Activated B cell treated with CpG ODN at 0.5 μM for 24 hours (primary cell): ENCODE data around the gene FGD3. TPM values are rescaled to one million over a fixed set of nuclear protein-coding genes. Genes with fewer than 3 reads are reported as not detected.
A peak's percentile ranks its signal among the peaks of the same experiment; 100 is the strongest.

Experiments used
- ATAC-seq: fragments of 200-7000 bp; cut with Tn5 transposase; one replicate; pipeline ENCODE4 v1.10.0; 2021; ENCODE audit warnings: low read depth, mild to moderate bottlenecking, moderate library complexity
- CTCF ChIA-PET: fragments of 350-600 bp; sonication (Branson Sonifier 250); formaldehyde crosslinking; loops from one replicate; lab custom pipeline; 2021; ENCODE audit warnings: antibody characterized with exemption; lab: Charles Lee
- POLR2A ChIA-PET: fragments of 350-600 bp; sonication (Branson Sonifier 250); formaldehyde crosslinking; loops from one replicate; lab custom pipeline; 2021; ENCODE audit warnings: antibody characterized with exemption; lab: Charles Lee
- DNase-seq: peaks from one replicate; pipeline ENCODE4 v3.0.0; 2022
- H3K27ac Mint-ChIP-seq: one replicate; pipeline ENCODE4 v1.8.0; 2020; ENCODE audit warnings: mixed read lengths
- H3K27me3 Mint-ChIP-seq: one replicate; pipeline ENCODE4 v1.8.0; 2021; ENCODE audit warnings: mixed read lengths
- H3K36me3 Mint-ChIP-seq: one replicate; pipeline ENCODE4 v1.8.0; 2021; ENCODE audit warnings: low read depth, mixed read lengths
- H3K4me1 Mint-ChIP-seq: one replicate; pipeline ENCODE4 v1.8.0; 2021; ENCODE audit warnings: mixed read lengths
- H3K4me3 Mint-ChIP-seq: one replicate; pipeline ENCODE4 v1.8.0; 2020; ENCODE audit warnings: mild to moderate bottlenecking, mixed read lengths
- H3K9me3 Mint-ChIP-seq: one replicate; pipeline ENCODE4 v1.8.0; 2020; ENCODE audit warnings: mixed read lengths
- intact Hi-C: fragments of 100-400 bp; cut with micrococcal nuclease; formaldehyde crosslinking; loops from one replicate; pipeline ENCODE4 v1.15.1; 2024
- total RNA-seq: library from RNA; stranded (reverse); gene quantifications from 2 replicates; pipeline ENCODE4 v1.2.3, GENCODE V29; 2022
- TF ChIP-seq, protein P1 (sequence below): fragments of 200-600 bp; IDR thresholded peaks from one replicate; pipeline ENCODE4 v1.8.0; 2022; ENCODE audit warnings: antibody characterized with exemption, mild to moderate bottlenecking

The FGD3 gene
- total RNA-seq, 1 donor from 2014 or later = 61.9 TPM

DNA sequence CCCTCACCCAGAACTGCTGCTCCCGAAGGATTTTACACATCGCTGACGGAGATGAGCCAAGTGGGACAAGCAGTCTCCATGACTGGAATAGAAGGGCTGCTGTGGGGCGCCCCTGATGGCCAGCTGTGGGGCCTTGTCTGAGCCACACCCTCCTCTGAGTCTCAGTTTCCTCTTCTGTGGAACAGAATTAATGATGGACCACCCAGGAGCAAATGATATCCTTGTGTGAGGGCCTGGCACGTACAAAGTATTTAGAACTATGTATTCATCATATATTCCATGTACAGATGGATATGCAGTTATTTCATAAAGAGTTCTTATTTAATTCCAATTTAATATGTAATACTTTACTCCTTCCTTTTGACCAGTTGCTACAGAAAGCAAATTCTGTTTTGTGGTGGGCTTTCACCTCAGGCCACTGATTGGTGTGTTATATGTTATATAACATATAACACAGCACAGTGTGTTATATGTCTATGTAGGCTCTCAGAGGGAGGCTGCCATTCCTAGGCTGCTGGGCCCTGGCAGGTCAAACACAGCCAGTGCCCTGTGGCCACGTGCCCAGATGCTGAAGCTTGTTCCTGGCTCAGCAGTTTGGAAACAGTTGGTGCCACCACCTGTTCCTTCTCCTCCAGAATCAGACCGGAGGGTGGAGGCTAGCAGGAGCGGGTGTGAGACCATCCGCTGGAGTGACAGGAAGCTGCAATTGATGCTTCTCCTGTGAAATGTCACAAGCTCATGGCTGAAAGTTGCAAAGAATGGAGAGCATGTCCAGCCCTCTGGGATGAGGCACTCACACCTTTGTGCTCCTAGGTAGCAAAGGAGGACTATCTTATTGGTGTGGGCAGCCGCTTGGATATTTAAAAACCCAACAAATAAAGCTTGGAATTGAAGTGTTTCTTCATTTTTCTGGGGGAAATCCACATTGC, 4.4 kb upstream of the FGD3 start:
- Mint-ChIP-seq H3K27ac (no peak overlapping the region), H3K36me3 (no peaks in the 10 kb centered on the region), H3K4me3 (no peak overlapping the region), H3K9me3 (no peaks in the 10 kb centered on the region), H3K27me3 (peaks cover 25% of the 10 kb centered on the region), H3K4me1 (peaks cover 4% of the 10 kb centered on the region)
- TF ChIP-seq, protein P1, sequence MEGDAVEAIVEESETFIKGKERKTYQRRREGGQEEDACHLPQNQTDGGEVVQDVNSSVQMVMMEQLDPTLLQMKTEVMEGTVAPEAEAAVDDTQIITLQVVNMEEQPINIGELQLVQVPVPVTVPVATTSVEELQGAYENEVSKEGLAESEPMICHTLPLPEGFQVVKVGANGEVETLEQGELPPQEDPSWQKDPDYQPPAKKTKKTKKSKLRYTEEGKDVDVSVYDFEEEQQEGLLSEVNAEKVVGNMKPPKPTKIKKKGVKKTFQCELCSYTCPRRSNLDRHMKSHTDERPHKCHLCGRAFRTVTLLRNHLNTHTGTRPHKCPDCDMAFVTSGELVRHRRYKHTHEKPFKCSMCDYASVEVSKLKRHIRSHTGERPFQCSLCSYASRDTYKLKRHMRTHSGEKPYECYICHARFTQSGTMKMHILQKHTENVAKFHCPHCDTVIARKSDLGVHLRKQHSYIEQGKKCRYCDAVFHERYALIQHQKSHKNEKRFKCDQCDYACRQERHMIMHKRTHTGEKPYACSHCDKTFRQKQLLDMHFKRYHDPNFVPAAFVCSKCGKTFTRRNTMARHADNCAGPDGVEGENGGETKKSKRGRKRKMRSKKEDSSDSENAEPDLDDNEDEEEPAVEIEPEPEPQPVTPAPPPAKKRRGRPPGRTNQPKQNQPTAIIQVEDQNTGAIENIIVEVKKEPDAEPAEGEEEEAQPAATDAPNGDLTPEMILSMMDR = no peak
- ATAC-seq (no peak), DNase-seq (no peak)
- ChIA-PET CTCF (interaction anchor here (1.2 kb wide), 1 partner anchor 12 kb away, joined by 3 read pairs; no protein-coding TSS in a partner anchor), POLR2A (no interaction called here)
- intact Hi-C loops = no loop called here

- no peaks in the 10 kb centered on the region for H3K9me3 Mint-ChIP-seq
- TF ChIP-seq, protein P1 = no peak
- peaks cover 34% of the 10 kb centered on the region for H3K27me3 Mint-ChIP-seq
- DNase-seq = no peak
- ChIA-PET CTCF (no interaction called here), POLR2A (no interaction called here)
- no peaks in the 10 kb centered on the region for H3K36me3 Mint-ChIP-seq
- H3K4me3 Mint-ChIP-seq = no peak overlapping the region
- peaks cover 5% of the 10 kb centered on the region for H3K4me1 Mint-ChIP-seq
- no peak for ATAC-seq
- H3K27ac Mint-ChIP-seq = no peak overlapping the region
- intact Hi-C loops = no loop called here
Observed at GRCh38 chr9:92944921-92945320, 2.4 kb upstream of the FGD3 start.

DNA sequence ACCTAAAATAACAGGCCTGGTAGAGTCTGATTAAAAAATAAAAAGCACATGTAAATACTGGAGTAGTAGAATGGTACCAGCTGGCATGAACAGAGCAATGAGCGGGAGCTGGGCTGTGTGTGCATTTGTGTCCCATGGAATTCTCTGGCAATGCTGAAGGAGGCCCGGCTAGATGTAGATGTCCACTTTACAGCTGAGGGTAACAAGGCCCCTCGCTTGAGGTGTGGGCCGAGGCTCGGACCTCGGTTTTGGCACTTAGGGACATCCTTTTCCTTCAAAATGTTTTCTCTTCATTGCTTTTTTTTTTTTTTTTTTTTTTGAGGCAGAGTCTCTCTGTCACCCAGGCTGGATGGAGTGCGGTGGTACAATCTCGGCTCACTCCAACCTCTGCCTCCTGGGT, 1.5 kb upstream of the FGD3 start:
- intact Hi-C loops = no loop called here
- Mint-ChIP-seq H3K9me3 (no peaks in the 10 kb centered on the region), H3K4me3 (no peak overlapping the region), H3K4me1 (peaks cover 5% of the 10 kb centered on the region), H3K27me3 (peaks cover 35% of the 10 kb centered on the region), H3K27ac (no peak overlapping the region), H3K36me3 (no peaks in the 10 kb centered on the region)
- TF ChIP-seq, protein P1 = no peak
- ChIA-PET CTCF (no interaction called here), POLR2A (no interaction called here)
- no peak for DNase-seq
- no peak for ATAC-seq

GRCh38 chr9:92948038-92948534, 763 bp downstream of the FGD3 start:
- ChIA-PET POLR2A (no interaction called here), CTCF (no interaction called here)
- intact Hi-C loops = no loop called here
- H3K4me3 Mint-ChIP-seq = peak overlapping the region; percentile 70
- ATAC-seq (no peak), DNase-seq (no peak)
- peaks cover 37% of the 10 kb centered on the region for H3K27me3 Mint-ChIP-seq
- H3K27ac Mint-ChIP-seq = no peak overlapping the region
- H3K9me3 Mint-ChIP-seq = no peaks in the 10 kb centered on the region
- no peaks in the 10 kb centered on the region for H3K36me3 Mint-ChIP-seq
- TF ChIP-seq, protein P1 = no peak
- H3K4me1 Mint-ChIP-seq = peaks cover 5% of the 10 kb centered on the region

- intact Hi-C loops = no loop called here
- Mint-ChIP-seq H3K4me3 (no peak overlapping the region), H3K27ac (no peak overlapping the region), H3K4me1 (peaks cover 6% of the 10 kb centered on the region), H3K9me3 (no peaks in the 10 kb centered on the region), H3K27me3 (peaks cover 37% of the 10 kb centered on the region), H3K36me3 (no peaks in the 10 kb centered on the region)
- ChIA-PET POLR2A (no interaction called here), CTCF (no interaction called here)
- no peak for DNase-seq
- no peak for ATAC-seq
- TF ChIP-seq, protein P1 = no peak
Observed at GRCh38 chr9:92948632-92949031, 1.3 kb downstream of the FGD3 start.
